Measurements from ENCODE around the gene CTSZ.

CTSZ gene

DNA sequence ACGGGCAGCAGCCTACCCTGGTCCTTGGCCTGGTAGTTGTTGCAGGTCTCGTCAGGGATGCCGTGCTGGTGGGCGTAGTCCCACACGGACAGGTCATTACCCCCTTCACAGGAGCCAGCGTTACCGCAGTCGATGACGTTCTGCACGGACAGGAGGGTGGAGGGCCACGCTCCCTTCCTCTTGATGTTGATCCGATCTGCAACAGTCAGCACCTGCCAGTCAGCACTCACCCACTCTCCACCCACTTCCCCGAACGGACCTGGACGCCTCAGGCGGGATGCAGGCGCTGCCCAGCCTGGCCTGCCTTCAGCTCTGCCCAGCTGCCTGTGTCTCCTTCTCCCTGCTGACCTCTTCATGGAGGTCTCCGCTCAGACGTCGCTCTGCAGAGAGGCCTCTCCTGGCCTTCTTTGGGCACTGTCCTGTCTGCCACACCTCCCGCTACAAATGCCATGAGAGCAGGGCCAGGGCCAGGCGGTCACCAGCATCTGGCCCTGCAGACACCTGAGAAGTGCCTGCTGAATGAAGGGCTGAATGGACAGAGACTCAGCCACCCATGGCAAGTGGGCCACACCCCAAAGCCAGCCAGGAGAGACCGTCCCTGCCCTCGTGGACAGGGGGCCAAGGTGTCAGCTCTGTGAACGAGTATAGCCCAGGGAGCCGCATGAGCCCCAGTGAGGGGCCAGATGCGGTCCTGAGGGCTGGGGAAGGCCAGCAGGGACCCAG lies 5.4 kb downstream of the CTSZ start:
- Histone ChIP-seq H3K27me3 (ENCODE audit: insufficient read depth, poor library complexity, severe bottlenecking) (no peaks in the 10 kb centered on the region), H3K4me3 (replicated peaks; ENCODE audit: insufficient read depth, low read length) (no peak overlapping the region), H3K27ac (replicated peaks) (no peak overlapping the region)
- TF ChIP-seq, protein P1, sequence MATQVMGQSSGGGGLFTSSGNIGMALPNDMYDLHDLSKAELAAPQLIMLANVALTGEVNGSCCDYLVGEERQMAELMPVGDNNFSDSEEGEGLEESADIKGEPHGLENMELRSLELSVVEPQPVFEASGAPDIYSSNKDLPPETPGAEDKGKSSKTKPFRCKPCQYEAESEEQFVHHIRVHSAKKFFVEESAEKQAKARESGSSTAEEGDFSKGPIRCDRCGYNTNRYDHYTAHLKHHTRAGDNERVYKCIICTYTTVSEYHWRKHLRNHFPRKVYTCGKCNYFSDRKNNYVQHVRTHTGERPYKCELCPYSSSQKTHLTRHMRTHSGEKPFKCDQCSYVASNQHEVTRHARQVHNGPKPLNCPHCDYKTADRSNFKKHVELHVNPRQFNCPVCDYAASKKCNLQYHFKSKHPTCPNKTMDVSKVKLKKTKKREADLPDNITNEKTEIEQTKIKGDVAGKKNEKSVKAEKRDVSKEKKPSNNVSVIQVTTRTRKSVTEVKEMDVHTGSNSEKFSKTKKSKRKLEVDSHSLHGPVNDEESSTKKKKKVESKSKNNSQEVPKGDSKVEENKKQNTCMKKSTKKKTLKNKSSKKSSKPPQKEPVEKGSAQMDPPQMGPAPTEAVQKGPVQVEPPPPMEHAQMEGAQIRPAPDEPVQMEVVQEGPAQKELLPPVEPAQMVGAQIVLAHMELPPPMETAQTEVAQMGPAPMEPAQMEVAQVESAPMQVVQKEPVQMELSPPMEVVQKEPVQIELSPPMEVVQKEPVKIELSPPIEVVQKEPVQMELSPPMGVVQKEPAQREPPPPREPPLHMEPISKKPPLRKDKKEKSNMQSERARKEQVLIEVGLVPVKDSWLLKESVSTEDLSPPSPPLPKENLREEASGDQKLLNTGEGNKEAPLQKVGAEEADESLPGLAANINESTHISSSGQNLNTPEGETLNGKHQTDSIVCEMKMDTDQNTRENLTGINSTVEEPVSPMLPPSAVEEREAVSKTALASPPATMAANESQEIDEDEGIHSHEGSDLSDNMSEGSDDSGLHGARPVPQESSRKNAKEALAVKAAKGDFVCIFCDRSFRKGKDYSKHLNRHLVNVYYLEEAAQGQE (IDR thresholded peaks at IDR 0.05; ENCODE audit: insufficient replicate concordance, low read depth), result no peak
- TF ChIP-seq SPI1 (IDR thresholded peaks at IDR 0.05; ENCODE audit: borderline replicate concordance, low read depth), result no peak
- no peak for TF ChIP-seq POLR2AphosphoS5 (IDR thresholded peaks at IDR 0.05; ENCODE audit: low read depth)
- TF ChIP-seq, protein P2, sequence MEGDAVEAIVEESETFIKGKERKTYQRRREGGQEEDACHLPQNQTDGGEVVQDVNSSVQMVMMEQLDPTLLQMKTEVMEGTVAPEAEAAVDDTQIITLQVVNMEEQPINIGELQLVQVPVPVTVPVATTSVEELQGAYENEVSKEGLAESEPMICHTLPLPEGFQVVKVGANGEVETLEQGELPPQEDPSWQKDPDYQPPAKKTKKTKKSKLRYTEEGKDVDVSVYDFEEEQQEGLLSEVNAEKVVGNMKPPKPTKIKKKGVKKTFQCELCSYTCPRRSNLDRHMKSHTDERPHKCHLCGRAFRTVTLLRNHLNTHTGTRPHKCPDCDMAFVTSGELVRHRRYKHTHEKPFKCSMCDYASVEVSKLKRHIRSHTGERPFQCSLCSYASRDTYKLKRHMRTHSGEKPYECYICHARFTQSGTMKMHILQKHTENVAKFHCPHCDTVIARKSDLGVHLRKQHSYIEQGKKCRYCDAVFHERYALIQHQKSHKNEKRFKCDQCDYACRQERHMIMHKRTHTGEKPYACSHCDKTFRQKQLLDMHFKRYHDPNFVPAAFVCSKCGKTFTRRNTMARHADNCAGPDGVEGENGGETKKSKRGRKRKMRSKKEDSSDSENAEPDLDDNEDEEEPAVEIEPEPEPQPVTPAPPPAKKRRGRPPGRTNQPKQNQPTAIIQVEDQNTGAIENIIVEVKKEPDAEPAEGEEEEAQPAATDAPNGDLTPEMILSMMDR (IDR thresholded peaks at IDR 0.05; ENCODE audit: insufficient read depth, low read length), result no peak
- TF ChIP-seq GABPA (IDR thresholded peaks at IDR 0.05; ENCODE audit: low read depth), result no peak
- DNase-seq (ENCODE audit: low read depth in 1 of 2, low spot score in 1 of 2), result no peak

DNA sequence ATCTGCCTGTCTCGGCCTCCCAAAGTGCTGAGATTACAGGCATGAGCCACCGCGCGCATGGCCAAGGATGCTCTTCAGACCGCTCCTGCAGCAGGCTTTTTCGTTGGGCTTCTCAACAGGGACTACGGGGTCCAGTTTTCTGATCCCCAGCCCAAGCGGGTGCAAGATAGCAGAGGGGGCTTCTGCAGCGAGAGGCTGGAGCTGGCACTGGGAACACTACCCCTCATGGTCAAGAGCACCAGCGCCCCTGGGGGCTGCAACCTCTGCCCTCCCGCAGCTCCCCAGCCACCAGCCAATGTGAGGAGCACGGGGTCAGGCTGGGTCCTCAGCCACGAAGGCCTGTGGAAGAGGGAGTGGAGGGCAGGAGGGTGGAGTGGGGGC lies 6.0 kb downstream of the CTSZ start:
- TF ChIP-seq, protein P2 (IDR thresholded peaks at IDR 0.05; ENCODE audit: insufficient read depth, low read length), result no peak
- TF ChIP-seq GABPA (IDR thresholded peaks at IDR 0.05; ENCODE audit: low read depth), result no peak
- no peak for TF ChIP-seq POLR2AphosphoS5 (IDR thresholded peaks at IDR 0.05; ENCODE audit: low read depth)
- TF ChIP-seq SPI1 (IDR thresholded peaks at IDR 0.05; ENCODE audit: borderline replicate concordance, low read depth), result no peak
- TF ChIP-seq, protein P1 (IDR thresholded peaks at IDR 0.05; ENCODE audit: insufficient replicate concordance, low read depth), result no peak
- H3K27me3 ChIP-seq (ENCODE audit: insufficient read depth, poor library complexity, severe bottlenecking), result no peaks in the 10 kb centered on the region
- no peak overlapping the region for H3K4me3 ChIP-seq (replicated peaks; ENCODE audit: insufficient read depth, low read length)
- DNase-seq (ENCODE audit: low read depth in 1 of 2, low spot score in 1 of 2), result no peak
- no peak overlapping the region for H3K27ac ChIP-seq (replicated peaks)

DNA sequence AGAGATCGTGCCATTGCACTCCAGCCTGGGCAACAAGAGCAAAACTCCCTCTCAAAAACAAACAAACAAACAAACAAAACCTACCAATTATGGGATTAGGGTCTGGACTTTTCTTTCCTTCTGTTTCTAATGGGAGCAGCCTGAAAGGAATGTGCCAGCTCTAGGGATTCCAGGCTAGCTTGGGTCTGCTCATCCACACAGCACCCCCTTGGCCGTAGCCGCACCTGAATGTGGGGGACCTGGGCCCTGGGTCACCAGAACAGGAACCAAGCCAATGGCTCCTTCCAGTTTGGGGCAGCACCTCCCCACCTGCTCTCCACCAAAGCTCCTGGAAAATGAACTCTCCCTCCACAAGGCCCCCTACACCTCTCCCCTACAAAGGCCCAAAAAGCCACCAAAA lies 6.7 kb downstream of the CTSZ start:
- no peak for DNase-seq (ENCODE audit: low read depth in 1 of 2, low spot score in 1 of 2)
- H3K4me3 ChIP-seq (replicated peaks; ENCODE audit: insufficient read depth, low read length), result no peak overlapping the region
- H3K27me3 ChIP-seq (ENCODE audit: insufficient read depth, poor library complexity, severe bottlenecking), result no peaks in the 10 kb centered on the region
- no peak overlapping the region for H3K27ac ChIP-seq (replicated peaks)
- TF ChIP-seq, protein P2 (IDR thresholded peaks at IDR 0.05; ENCODE audit: insufficient read depth, low read length), result no peak
- TF ChIP-seq POLR2AphosphoS5 (IDR thresholded peaks at IDR 0.05; ENCODE audit: low read depth) (no peak), SPI1 (IDR thresholded peaks at IDR 0.05; ENCODE audit: borderline replicate concordance, low read depth) (no peak), GABPA (IDR thresholded peaks at IDR 0.05; ENCODE audit: low read depth) (no peak)
- TF ChIP-seq, protein P1 (IDR thresholded peaks at IDR 0.05; ENCODE audit: insufficient replicate concordance, low read depth), result no peak
